Hepatocyte (in vitro differentiated cells): ENCODE measurements around the gene HPCAL1. TPM values are rescaled to one million over a fixed set of nuclear protein-coding genes. Genes with fewer than 3 reads are reported as not detected.

Source experiments
- DNase-seq: peaks from one replicate; pipeline ENCODE4 v3.0.0-alpha.2; 2016; ENCODE audit warnings: low spot score
- H2AFZ ChIP-seq: fragments of 200-600 bp; sonication (generic); 2 replicates; pipeline ENCODE4 v1.6.0; 2016; ENCODE audit warnings: antibody characterized with exemption, mild to moderate bottlenecking
- H3K27ac ChIP-seq: fragments of 200-600 bp; sonication (generic); 2 replicates; pipeline ENCODE4 v1.5.1; 2016; ENCODE audit warnings: mild to moderate bottlenecking
- H3K27me3 ChIP-seq: fragments of 200-600 bp; sonication (generic); 2 replicates; pipeline ENCODE4 v1.6.1; 2016
- H3K36me3 ChIP-seq: fragments of 200-600 bp; sonication (generic); replicated peaks from 2 replicates; pipeline ENCODE4 v1.5.1; 2016; ENCODE audit warnings: low read depth; ENCODE audit not compliant: insufficient read depth
- H3K4me1 ChIP-seq: fragments of 200-600 bp; sonication (generic); 2 replicates; pipeline ENCODE4 v1.5.1; 2016; ENCODE audit warnings: mild to moderate bottlenecking, moderate library complexity; ENCODE audit not compliant: insufficient read depth
- H3K4me2 ChIP-seq: fragments of 200-600 bp; sonication (generic); 2 replicates; pipeline ENCODE4 v1.6.0; 2016
- H3K4me3 ChIP-seq: fragments of 200-600 bp; sonication (generic); 2 replicates; pipeline ENCODE4 v1.5.1; 2016; ENCODE audit warnings: mild to moderate bottlenecking
- H3K79me2 ChIP-seq: fragments of 200-600 bp; sonication (generic); 2 replicates; pipeline ENCODE4 v1.6.0; 2017; ENCODE audit warnings: mild to moderate bottlenecking
- H3K9me2 ChIP-seq: fragments of 200-600 bp; sonication (generic); replicated peaks from 2 replicates; pipeline ENCODE4 v1.6.0; 2017; ENCODE audit warnings: mild to moderate bottlenecking; ENCODE audit not compliant: insufficient read depth
- H3K9me3 ChIP-seq: fragments of 200-600 bp; sonication (generic); 2 replicates; pipeline ENCODE4 v1.5.1; 2016; ENCODE audit warnings: low read depth, mild to moderate bottlenecking
- H4K20me1 ChIP-seq: fragments of 200-600 bp; sonication (generic); 2 replicates; pipeline ENCODE4 v1.6.0; 2016; ENCODE audit warnings: mild to moderate bottlenecking; ENCODE audit not compliant: insufficient read depth, poor library complexity, severe bottlenecking
- CTCF ChIP-seq: fragments of 200-600 bp; sonication (generic); IDR thresholded peaks from 2 replicates; pipeline ENCODE4 v1.5.1; 2016; ENCODE audit warnings: antibody characterized with exemption, mild to moderate bottlenecking; ENCODE audit not compliant: poor library complexity
- EZH2 ChIP-seq: fragments of 200-600 bp; sonication (generic); IDR thresholded peaks from 2 replicates; pipeline ENCODE4 v1.6.1; 2016; ENCODE audit warnings: antibody characterized with exemption, mild to moderate bottlenecking, borderline replicate concordance
- EZH2phosphoT487 ChIP-seq: fragments of 200-600 bp; sonication (generic); IDR thresholded peaks from one replicate; pipeline ENCODE4 v1.6.1; 2018; ENCODE audit warnings: antibody characterized with exemption, mild to moderate bottlenecking, low read depth, moderate library complexity; ENCODE audit not compliant: unreplicated experiment, severe bottlenecking
- WGBS: methylation state at CpG from one replicate; pipeline ENCODE4 v1.1.6; 2016; ENCODE audit warnings: low lambda C conversion rate; ENCODE audit errors: missing lambda C conversion rate; 5-methylcytosine and 5-hydroxymethylcytosine counted together
- polyA plus RNA-seq: library from polyadenylated mRNA; unstranded; fragments of >200 nt; fragmentation: Nextera tagmentation; extraction: Ambion mirVana; gene quantifications from 2 replicates; pipeline ENCODE4 v1.2.1, GENCODE V29; 2016
- total RNA-seq: library from RNA; depleted of rRNA; stranded (reverse); fragments of >200 nt; gene quantifications from 2 replicates; pipeline ENCODE4 v1.2.3, GENCODE V29; 2014

HPCAL1 gene
- total and polyA plus RNA-seq, 2 experiments from 2014 or later = 22.5 to 39.1 TPM

GRCh38 chr2:10382354-10383061 lies 79.8 kb downstream of the HPCAL1 start:
- peaks cover 18% of the 10 kb centered on the region for H3K79me2 ChIP-seq
- no peaks in the 10 kb centered on the region for H3K9me2 ChIP-seq
- H3K4me3 ChIP-seq = no peak overlapping the region
- H3K27ac ChIP-seq = no peak overlapping the region
- TF ChIP-seq EZH2phosphoT487 (no peak), EZH2 (no peak)
- H3K36me3 ChIP-seq = no peaks in the 10 kb centered on the region
- H3K27me3 ChIP-seq = no peaks in the 10 kb centered on the region
- peaks cover 8% of the 10 kb centered on the region for H3K4me1 ChIP-seq
- peak overlapping the region; percentile 29 for H3K4me2 ChIP-seq
- no peak overlapping the region for H2AFZ ChIP-seq
- no peak for DNase-seq
- no peaks in the 10 kb centered on the region for H3K9me3 ChIP-seq
- H4K20me1 ChIP-seq = no peaks in the 10 kb centered on the region
- WGBS = 39% methylated on average over 18 of the region's 18 CpGs

GRCh38 chr2:10383960-10384734 lies 81.4 kb downstream of the HPCAL1 start:
- Histone ChIP-seq H3K36me3 (no peaks in the 10 kb centered on the region), H3K79me2 (peaks cover 18% of the 10 kb centered on the region), H3K4me2 (no peak overlapping the region), H2AFZ (no peak overlapping the region), H3K9me2 (no peaks in the 10 kb centered on the region), H3K27me3 (no peaks in the 10 kb centered on the region), H3K4me1 (peaks cover 10% of the 10 kb centered on the region), H4K20me1 (no peaks in the 10 kb centered on the region), H3K27ac (no peak overlapping the region), H3K9me3 (no peaks in the 10 kb centered on the region), H3K4me3 (no peak overlapping the region)
- WGBS = 80% methylated on average over 8 of the region's 8 CpGs
- TF ChIP-seq EZH2phosphoT487 (no peak), CTCF (no peak)
- DNase-seq = no peak

- no peak for TF ChIP-seq EZH2
- no peak for TF ChIP-seq EZH2phosphoT487
- TF ChIP-seq CTCF = no peak
- DNase-seq = no peak
- H3K4me3 ChIP-seq = no peak overlapping the region
- H3K27ac ChIP-seq = no peak overlapping the region
- H3K27me3 ChIP-seq = no peaks in the 10 kb centered on the region
- H3K4me1 ChIP-seq = peaks cover 20% of the 10 kb centered on the region
- H3K79me2 ChIP-seq = peaks cover 22% of the 10 kb centered on the region
- H4K20me1 ChIP-seq = no peaks in the 10 kb centered on the region
- no peaks in the 10 kb centered on the region for H3K36me3 ChIP-seq
- H3K4me2 ChIP-seq = no peak overlapping the region
- no peaks in the 10 kb centered on the region for H3K9me3 ChIP-seq
- 92% methylated on average over 17 of the region's 17 CpGs for WGBS
- H3K9me2 ChIP-seq = no peaks in the 10 kb centered on the region
- no peak overlapping the region for H2AFZ ChIP-seq
These were observed 82.8 kb downstream of the HPCAL1 start for GRCh38 chr2:10385501-10385900.
